HG02885 (cell line): ENCODE measurements around the gene POLR3K.
A peak's percentile ranks its signal among the peaks of the same experiment; 100 is the strongest.

ENCODE experiments used
- ATAC-seq: cut with Tn5 transposase; IDR thresholded peaks from one replicate; pipeline ENCODE4 v1.9.1; 2021; ENCODE audit warnings: mild to moderate bottlenecking; ENCODE audit not compliant: unreplicated experiment, poor library complexity

The POLR3K gene

GRCh38 chr16:53346-54236 is at the start of gene POLR3K, which contains the start of gene SNRNP25:
Gene POLR3K (minus strand): TSS chr16:53608. CDS start chr16:53586, 22 bp downstream.
Gene SNRNP25 (plus strand): TSS chr16:53828. CDS start chr16:54017, 189 bp downstream.
- peak; percentile 95 for ATAC-seq

GRCh38 chr16:102060-102855 is 48.9 kb upstream of the POLR3K start:
- no peak for ATAC-seq

- ATAC-seq, result no peak
Observed at GRCh38 chr16:101586-101985, 48.2 kb upstream of the POLR3K start.

- no peak for ATAC-seq
Observed at GRCh38 chr16:100989-101388, 47.6 kb upstream of the POLR3K start.

GRCh38 chr16:97822-98221 is 44.4 kb upstream of the POLR3K start:
- no peak for ATAC-seq

GRCh38 chr16:96935-97381 is 43.5 kb upstream of the POLR3K start:
- peak; percentile 78 for ATAC-seq

- no peak for ATAC-seq
Observed at GRCh38 chr16:94918-95265, 41.5 kb upstream of the POLR3K start.

GRCh38 chr16:92431-93339 is 39.3 kb upstream of the POLR3K start:
- no peak for ATAC-seq

- no peak for ATAC-seq
Observed at GRCh38 chr16:91484-91883, 38.1 kb upstream of the POLR3K start.

- no peak for ATAC-seq
Observed at GRCh38 chr16:89391-90302, 36.2 kb upstream of the POLR3K start.

- no peak for ATAC-seq
Observed at GRCh38 chr16:88613-89012, 35.2 kb upstream of the POLR3K start.

- ATAC-seq, result no peak
Observed at GRCh38 chr16:86483-86952, 33.1 kb upstream of the POLR3K start.

GRCh38 chr16:85865-86264 is 32.5 kb upstream of the POLR3K start:
- ATAC-seq, result no peak

GRCh38 chr16:85407-85782 is 32.0 kb upstream of the POLR3K start:
- ATAC-seq, result no peak

GRCh38 chr16:84718-85406 is 31.5 kb upstream of the POLR3K start:
- ATAC-seq, result peak; percentile 46

GRCh38 chr16:83781-84615 is 30.6 kb upstream of the POLR3K start:
- ATAC-seq, result peak; percentile 7

GRCh38 chr16:83060-83603 is 29.7 kb upstream of the POLR3K start:
- ATAC-seq, result no peak
